ENCODE results near the gene GLI1.

GLI1 gene

DNA sequence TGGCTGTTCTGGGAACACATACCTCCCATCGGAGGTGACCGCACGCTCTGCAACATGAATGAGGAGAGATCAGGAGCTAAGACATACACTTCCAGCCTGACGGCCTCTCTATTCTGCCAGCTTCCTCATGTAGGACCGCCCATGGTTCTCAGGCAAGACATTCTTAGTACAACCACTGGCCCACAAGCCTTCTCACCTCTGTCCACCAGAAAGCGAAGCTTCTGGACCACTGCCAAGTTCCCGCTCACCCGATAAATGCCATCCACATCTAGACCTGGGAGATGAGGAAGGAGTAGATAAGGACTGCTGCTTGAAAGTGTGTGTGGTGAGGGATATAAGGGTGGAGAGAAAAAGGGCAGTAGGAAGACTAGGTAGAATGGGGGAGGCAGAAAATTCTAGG lies 14.8 kb downstream of the GLI1 start:
- peaks cover 41% of the 10 kb centered on the region for H3K4me1 Mint-ChIP-seq
- TF ChIP-seq, protein P1, sequence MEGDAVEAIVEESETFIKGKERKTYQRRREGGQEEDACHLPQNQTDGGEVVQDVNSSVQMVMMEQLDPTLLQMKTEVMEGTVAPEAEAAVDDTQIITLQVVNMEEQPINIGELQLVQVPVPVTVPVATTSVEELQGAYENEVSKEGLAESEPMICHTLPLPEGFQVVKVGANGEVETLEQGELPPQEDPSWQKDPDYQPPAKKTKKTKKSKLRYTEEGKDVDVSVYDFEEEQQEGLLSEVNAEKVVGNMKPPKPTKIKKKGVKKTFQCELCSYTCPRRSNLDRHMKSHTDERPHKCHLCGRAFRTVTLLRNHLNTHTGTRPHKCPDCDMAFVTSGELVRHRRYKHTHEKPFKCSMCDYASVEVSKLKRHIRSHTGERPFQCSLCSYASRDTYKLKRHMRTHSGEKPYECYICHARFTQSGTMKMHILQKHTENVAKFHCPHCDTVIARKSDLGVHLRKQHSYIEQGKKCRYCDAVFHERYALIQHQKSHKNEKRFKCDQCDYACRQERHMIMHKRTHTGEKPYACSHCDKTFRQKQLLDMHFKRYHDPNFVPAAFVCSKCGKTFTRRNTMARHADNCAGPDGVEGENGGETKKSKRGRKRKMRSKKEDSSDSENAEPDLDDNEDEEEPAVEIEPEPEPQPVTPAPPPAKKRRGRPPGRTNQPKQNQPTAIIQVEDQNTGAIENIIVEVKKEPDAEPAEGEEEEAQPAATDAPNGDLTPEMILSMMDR (IDR thresholded peaks at IDR 0.05): no peak
- H3K27ac Mint-ChIP-seq: no peak overlapping the region
- no peak for DNase-seq
- H3K36me3 Mint-ChIP-seq (ENCODE audit: low read depth): no peaks in the 10 kb centered on the region
- H3K4me3 Mint-ChIP-seq: peak overlapping the region; percentile 3
- H3K27me3 Mint-ChIP-seq (ENCODE audit: low read depth, poor library complexity): peaks cover 91% of the 10 kb centered on the region
- H3K9me3 Mint-ChIP-seq: no peaks in the 10 kb centered on the region

DNA sequence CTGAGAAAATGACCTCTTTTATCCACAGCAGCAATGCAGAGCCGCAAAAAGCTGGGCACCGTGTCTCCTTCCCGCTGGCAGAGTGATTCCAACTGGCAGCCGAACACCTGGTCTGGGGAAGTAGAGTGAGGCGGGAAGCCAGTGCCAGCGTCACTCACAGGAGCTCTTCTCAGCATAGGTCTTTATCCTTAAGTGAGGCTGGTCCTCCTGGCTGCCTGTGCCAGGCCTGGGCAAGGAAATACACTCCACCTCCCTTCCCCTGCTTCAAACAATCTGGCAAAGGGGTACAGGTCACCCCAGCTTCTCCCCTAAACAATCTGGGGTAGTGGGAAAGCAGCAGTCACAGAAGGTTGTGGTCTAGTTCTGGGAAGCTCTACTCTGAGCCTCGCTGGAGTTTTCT lies 15.3 kb downstream of the GLI1 start:
- no peak for DNase-seq
- Mint-ChIP-seq H3K4me1 (peaks cover 42% of the 10 kb centered on the region), H3K9me3 (no peaks in the 10 kb centered on the region), H3K27me3 (ENCODE audit: low read depth, poor library complexity) (peaks cover 91% of the 10 kb centered on the region), H3K27ac (no peak overlapping the region), H3K36me3 (ENCODE audit: low read depth) (no peaks in the 10 kb centered on the region), H3K4me3 (peak overlapping the region; percentile 3)
- TF ChIP-seq, protein P1 (IDR thresholded peaks at IDR 0.05): no peak

DNA sequence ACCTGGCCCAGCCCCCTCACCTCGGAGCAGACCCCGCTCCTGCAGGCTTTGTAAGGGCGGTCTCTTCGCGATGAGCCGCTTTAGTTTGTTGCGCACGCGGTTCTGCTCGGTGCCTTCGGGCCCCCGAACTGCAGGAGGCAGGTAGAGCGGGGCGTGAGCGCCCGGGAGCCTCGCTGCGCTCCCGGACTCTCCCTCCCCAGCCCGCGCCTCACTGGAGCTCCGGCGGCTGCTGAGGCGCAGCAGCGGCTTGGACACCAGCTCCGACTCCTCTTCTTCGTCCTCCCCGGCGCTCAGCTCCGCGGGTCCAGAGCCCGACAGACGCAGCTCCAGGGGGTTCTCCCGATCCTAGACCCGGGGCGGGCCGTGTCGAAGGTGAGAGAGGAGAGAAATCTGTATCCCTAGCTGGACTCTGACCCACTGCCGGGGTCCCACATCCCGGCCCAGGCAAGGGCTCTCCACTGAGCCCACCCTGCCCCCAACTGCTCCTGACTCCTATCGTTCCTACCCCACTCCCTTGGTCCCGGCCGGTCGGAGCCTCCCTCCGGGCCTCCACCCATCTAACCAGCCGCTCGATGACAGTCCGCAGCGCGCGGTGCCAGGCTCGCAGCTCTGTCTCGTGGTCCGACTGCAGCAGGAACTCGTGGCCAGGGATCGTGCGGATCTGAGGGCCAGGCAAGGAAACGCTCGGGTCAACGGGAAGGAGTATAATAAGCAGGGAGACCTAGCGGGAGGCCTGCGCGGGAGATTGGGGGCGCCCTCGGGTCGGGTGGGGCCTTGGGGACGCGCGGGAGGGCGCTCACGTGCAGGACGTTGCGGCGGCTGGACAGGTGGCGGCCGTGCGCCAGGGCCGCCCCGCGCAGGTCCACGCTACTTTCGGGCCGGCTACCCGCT lies 15.9 kb downstream of the GLI1 start:
- Mint-ChIP-seq H3K4me3 (peak overlapping the region; percentile 79), H3K9me3 (no peaks in the 10 kb centered on the region), H3K4me1 (peaks cover 42% of the 10 kb centered on the region), H3K27me3 (ENCODE audit: low read depth, poor library complexity) (peaks cover 96% of the 10 kb centered on the region), H3K27ac (no peak overlapping the region), H3K36me3 (ENCODE audit: low read depth) (no peaks in the 10 kb centered on the region)
- TF ChIP-seq, protein P1 (IDR thresholded peaks at IDR 0.05): no peak
- peak; percentile 57 for DNase-seq

DNA sequence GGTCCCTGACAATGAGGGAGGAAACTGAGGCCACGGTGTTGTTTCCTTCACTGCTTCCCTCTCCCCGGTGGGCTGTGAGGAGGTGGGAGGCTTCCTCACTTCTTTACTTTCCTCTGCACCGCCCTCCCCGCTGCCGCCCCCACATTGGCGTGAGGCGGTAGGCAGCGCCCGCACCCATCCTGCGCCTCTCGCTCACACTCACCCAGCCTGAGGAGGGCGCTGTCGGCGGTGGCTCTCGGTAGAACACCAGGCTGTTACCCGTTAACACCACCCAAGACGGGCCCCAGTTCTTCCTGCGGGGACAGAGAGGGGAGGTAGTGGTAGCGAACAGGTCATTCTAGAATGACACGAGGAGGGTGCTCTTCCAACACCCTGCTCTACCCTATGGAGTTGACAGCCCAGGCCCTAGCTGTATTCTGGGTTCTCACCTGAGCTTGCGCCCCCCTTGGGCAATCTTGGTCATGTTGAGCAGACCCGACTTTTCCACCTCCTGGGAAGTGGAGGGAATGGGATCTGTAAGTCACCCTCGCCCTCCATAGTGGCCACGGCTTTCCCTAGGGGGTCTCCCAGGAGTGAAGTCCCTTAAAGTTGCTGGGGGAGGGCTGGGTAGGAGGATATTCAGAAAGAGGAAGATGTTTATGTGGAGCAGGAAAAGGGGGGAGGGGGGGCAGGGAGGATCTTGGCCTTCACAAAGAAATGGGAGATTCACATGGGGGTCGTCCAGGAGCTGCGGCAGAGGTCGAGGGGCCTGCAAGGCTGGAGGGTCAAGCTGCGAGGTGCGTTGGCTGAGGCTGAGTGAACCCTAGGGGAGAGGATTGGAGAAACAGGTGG lies 16.8 kb downstream of the GLI1 start:
- DNase-seq: no peak
- Mint-ChIP-seq H3K9me3 (no peaks in the 10 kb centered on the region), H3K27me3 (ENCODE audit: low read depth, poor library complexity) (peaks cover 99% of the 10 kb centered on the region), H3K36me3 (ENCODE audit: low read depth) (no peaks in the 10 kb centered on the region), H3K4me3 (peak overlapping the region; percentile 61), H3K4me1 (peaks cover 43% of the 10 kb centered on the region), H3K27ac (no peak overlapping the region)
- TF ChIP-seq, protein P1 (IDR thresholded peaks at IDR 0.05): peak; percentile 15

DNA sequence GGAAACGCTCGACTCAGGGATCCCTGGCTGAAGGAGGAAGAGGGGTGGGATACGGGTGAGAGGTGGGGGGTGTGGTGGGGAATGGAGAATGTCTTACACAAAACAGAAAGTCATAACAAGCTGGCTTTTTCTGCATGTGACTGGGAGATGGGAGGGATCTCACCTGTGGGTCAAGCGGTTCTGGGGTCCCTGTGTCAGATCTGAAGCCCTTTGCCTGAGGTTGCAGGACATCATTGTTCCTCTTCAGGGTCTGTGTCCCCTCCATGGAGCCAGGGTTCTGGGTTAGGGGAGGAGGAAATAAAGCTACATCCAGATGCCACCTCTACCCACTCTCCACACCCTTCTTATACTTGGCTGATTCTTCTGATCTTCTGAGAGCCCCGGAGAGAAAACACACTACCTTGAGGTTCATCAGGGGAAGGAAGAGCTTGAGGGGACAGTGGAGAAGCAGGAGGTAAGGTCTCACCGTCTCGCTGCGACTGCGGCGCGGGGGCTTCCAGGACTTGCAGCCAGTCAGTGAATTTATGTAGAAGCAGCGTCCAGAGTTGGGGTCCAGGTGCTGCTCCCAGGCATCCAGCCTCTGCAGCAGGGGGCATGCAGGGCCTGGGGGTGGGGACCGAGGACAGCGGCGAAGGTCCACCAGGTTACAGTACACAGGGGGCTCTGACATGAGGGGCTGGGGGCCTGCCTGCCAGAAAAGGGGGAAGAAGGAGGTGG lies 17.6 kb downstream of the GLI1 start:
- TF ChIP-seq, protein P1 (IDR thresholded peaks at IDR 0.05): no peak
- no peaks in the 10 kb centered on the region for H3K36me3 Mint-ChIP-seq (ENCODE audit: low read depth)
- H3K27ac Mint-ChIP-seq: no peak overlapping the region
- H3K27me3 Mint-ChIP-seq (ENCODE audit: low read depth, poor library complexity): peaks cover 100% of the 10 kb centered on the region
- H3K9me3 Mint-ChIP-seq: no peaks in the 10 kb centered on the region
- no peak for DNase-seq
- H3K4me3 Mint-ChIP-seq: peak overlapping the region; percentile 46
- peaks cover 46% of the 10 kb centered on the region for H3K4me1 Mint-ChIP-seq
